ENCODE measurements around the gene XPO5. TPM values are rescaled to one million over a fixed set of nuclear protein-coding genes. Genes with fewer than 3 reads are reported as not detected.
A peak's percentile ranks its signal among the peaks of the same experiment; 100 is the strongest.

XPO5 gene
- total RNA-seq: 35.0 TPM

GRCh38 chr6:43575772-43576551 lies at the start of gene XPO5, which contains the start of gene POLH:
Gene XPO5 (minus strand): TSS chr6:43576038. CDS start chr6:43575864, 174 bp downstream.
Gene POLH (plus strand): TSS chr6:43576185. CDS start chr6:43582320, 6,135 bp downstream.
- Histone ChIP-seq H3K9ac (ENCODE audit: low read depth in 1 of 3, low read length in 3 of 3) (peak within 1 kb of the TSS; percentile 81 to 93 (median 92)), H3K4me1 (ENCODE audit: control insufficient read depth in 3 of 3, insufficient read depth in 3 of 3, low read length in 3 of 3) (peaks cover 11 to 17% (median 16%) of the 10 kb centered on the region in 3 donors), H3K9me3 (ENCODE audit: control insufficient read depth in 3 of 3, low read length in 3 of 3) (no peaks in the 10 kb centered on the region)

DNA sequence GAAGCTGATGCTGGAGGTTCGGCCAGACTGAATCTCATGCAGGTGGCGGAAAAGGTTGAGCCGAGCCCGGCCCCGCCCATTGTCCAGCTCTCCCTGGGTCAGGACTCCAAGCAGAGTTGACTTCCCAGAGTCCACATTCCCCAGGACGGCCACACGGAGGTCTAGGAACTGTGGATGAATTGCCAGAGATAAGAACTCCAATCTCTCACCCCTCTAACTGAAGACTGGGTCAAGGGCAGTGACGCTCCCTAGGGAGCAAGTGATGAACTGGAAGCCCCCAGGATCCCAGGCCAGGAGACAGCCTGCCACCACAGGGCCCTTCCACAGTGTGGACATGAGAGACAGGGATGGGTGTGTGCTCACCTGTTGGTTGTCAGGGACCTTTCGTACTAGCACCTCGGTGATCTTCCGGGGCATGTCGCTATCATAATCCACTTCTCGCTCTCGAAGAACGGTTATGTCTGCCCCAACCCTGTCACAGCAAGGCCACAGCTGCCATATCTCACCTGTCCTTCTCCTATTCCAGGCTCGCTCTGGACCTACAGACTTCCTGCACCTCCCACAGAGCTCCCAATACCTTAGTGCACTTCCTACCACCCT lies 49.7 kb upstream of the XPO5 start:
- no peak overlapping the region for H3K27ac ChIP-seq (ENCODE audit: low read depth, low read length)
- H3K27me3 ChIP-seq (ENCODE audit: control insufficient read depth in 3 of 3, insufficient read depth in 3 of 3, low read length in 3 of 3): no peaks in the 10 kb centered on the region
- peaks cover 23 to 35% (median 33%) of the 10 kb centered on the region in 3 donors for H3K4me1 ChIP-seq (ENCODE audit: control insufficient read depth in 3 of 3, insufficient read depth in 3 of 3, low read length in 3 of 3)
- H3K9me3 ChIP-seq (ENCODE audit: control insufficient read depth in 3 of 3, low read length in 3 of 3): no peaks in the 10 kb centered on the region
- peaks cover 48 to 58% (median 50%) of the 10 kb centered on the region in 3 donors for H3K36me3 ChIP-seq (ENCODE audit: control insufficient read depth in 3 of 3, insufficient read depth in 3 of 3, low read length in 3 of 3)
- no peak overlapping the region for H3K4me3 ChIP-seq (ENCODE audit: low read length in 3 of 3)
- H3K9ac ChIP-seq (ENCODE audit: low read depth in 1 of 3, low read length in 3 of 3): no peak overlapping the region

More at GRCh38 chr6:43575772-43576551, at the start of gene XPO5, which contains the start of gene POLH:
- Histone ChIP-seq H3K27ac (ENCODE audit: low read depth, low read length) (peak within 1 kb of the TSS; percentile 93), H3K4me3 (ENCODE audit: low read length in 3 of 3) (peak within 1 kb of the TSS; percentile 95 to 99 (median 98)), H3K27me3 (ENCODE audit: control insufficient read depth in 3 of 3, insufficient read depth in 3 of 3, low read length in 3 of 3) (no peaks in the 10 kb centered on the region), H3K36me3 (ENCODE audit: control insufficient read depth in 3 of 3, insufficient read depth in 3 of 3, low read length in 3 of 3) (peaks cover 9 to 17% (median 13%) of the 10 kb centered on the region in 3 donors)

DNA sequence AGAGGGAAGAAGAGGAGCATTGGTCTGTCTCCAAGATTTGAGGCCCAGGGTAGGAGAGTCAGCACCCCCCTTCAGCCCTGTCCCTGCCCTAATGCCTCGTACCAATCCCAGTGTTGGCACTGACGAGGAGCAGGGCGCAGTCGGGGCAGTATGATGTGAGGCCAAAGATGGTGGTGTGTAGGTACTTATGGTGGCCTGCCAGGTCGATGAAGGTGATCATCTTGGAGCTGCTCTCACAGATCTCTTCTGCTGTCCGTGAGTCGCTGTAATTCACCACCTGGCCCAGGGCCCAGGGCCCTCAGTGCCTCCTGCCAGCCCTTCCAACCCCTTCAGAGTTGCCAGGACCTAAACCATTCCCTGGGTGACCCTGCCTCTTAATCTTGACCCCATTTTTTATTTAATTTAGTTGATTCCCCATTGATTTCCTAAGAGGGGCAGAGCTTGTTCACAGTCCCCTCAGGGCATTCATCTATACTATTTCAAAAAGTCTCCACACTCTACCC lies 49.0 kb upstream of the XPO5 start:
- Histone ChIP-seq H3K36me3 (ENCODE audit: control insufficient read depth in 3 of 3, insufficient read depth in 3 of 3, low read length in 3 of 3) (peaks cover 51 to 62% (median 56%) of the 10 kb centered on the region in 3 donors), H3K9me3 (ENCODE audit: control insufficient read depth in 3 of 3, low read length in 3 of 3) (no peaks in the 10 kb centered on the region), H3K4me1 (ENCODE audit: control insufficient read depth in 3 of 3, insufficient read depth in 3 of 3, low read length in 3 of 3) (peaks cover 19 to 29% (median 28%) of the 10 kb centered on the region in 3 donors), H3K27me3 (ENCODE audit: control insufficient read depth in 3 of 3, insufficient read depth in 3 of 3, low read length in 3 of 3) (no peaks in the 10 kb centered on the region), H3K4me3 (ENCODE audit: low read length in 3 of 3) (no peak overlapping the region), H3K9ac (ENCODE audit: low read depth in 1 of 3, low read length in 3 of 3) (peak overlapping the region in 2 of 3 donors; percentile 20 to 45), H3K27ac (ENCODE audit: low read depth, low read length) (no peak overlapping the region)

DNA sequence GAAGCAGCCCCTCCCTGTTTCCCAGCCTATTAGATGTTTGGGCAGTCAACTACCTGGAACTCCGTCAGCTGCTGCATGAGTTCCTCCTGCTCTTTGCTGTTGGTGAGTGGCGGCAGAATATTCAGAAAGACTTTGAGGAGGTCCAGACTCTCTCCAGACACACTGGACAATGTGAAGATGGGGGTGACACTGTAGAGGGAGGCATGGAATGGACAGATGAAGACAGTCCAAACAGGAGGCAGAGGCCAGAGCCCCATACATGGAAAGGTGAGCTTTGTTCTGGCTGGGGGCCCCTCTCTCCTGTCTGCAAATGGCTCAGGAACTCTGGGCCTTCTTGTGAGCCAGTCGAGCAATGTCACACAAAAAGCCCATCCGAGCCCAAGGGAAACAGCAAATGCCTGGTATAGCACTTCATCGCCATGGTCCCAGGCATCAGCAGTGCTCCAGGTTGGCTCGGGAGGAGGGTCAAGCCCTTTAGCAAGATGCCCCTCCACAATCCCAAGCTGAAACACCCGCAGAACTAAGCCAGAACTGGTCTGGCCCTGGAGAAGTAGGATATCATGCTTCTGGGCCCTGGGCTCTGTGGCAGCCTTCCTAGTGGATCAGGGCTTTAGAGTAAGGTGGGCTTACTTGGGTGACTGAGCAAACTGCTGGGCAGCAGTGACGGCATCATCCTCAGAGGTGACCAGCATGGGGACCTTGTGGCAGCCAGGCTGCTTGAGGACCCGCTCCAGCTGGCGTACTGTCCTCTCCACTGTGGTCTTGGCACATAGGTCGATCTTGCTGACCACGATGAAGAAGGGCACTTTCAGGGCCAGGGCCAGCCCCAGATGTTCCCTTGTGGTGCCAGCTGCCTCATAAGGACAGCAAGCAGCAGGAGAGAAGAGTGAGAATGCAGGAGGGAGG lies 48.3 kb upstream of the XPO5 start:
- H3K27me3 ChIP-seq (ENCODE audit: control insufficient read depth in 3 of 3, insufficient read depth in 3 of 3, low read length in 3 of 3): no peaks in the 10 kb centered on the region
- no peaks in the 10 kb centered on the region for H3K9me3 ChIP-seq (ENCODE audit: control insufficient read depth in 3 of 3, low read length in 3 of 3)
- H3K36me3 ChIP-seq (ENCODE audit: control insufficient read depth in 3 of 3, insufficient read depth in 3 of 3, low read length in 3 of 3): peaks cover 51 to 63% (median 58%) of the 10 kb centered on the region in 3 donors
- no peak overlapping the region for H3K4me3 ChIP-seq (ENCODE audit: low read length in 3 of 3)
- H3K27ac ChIP-seq (ENCODE audit: low read depth, low read length): no peak overlapping the region
- H3K9ac ChIP-seq (ENCODE audit: low read depth in 1 of 3, low read length in 3 of 3): peak overlapping the region in 2 of 3 donors; percentile 45 to 51
- H3K4me1 ChIP-seq (ENCODE audit: control insufficient read depth in 3 of 3, insufficient read depth in 3 of 3, low read length in 3 of 3): peaks cover 19 to 25% (median 24%) of the 10 kb centered on the region in 3 donors

DNA sequence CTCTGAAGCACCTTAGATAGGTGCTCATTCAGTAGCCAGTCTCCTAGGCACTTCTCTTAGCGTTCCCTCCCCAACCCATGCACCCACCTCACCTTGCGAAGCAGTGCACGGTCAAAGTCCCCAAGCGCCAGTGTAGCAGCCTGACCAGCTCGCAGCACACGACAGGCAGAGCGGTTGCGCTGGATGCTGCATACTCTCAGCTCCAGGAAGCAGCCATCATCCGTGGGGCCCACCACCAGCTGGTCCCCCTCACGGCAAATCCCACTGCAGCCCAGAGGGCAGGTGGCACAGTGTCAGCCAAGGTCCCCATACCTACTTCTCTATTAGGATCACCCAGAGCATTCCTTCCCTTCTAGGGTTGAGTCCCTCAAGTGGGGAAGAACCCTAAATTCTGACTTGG lies 46.7 kb upstream of the XPO5 start:
- no peak overlapping the region for H3K9ac ChIP-seq (ENCODE audit: low read depth in 1 of 3, low read length in 3 of 3)
- no peaks in the 10 kb centered on the region for H3K9me3 ChIP-seq (ENCODE audit: control insufficient read depth in 3 of 3, low read length in 3 of 3)
- H3K36me3 ChIP-seq (ENCODE audit: control insufficient read depth in 3 of 3, insufficient read depth in 3 of 3, low read length in 3 of 3): peaks cover 51 to 63% (median 58%) of the 10 kb centered on the region in 3 donors
- H3K4me1 ChIP-seq (ENCODE audit: control insufficient read depth in 3 of 3, insufficient read depth in 3 of 3, low read length in 3 of 3): peaks cover 10 to 19% (median 15%) of the 10 kb centered on the region in 3 donors
- H3K27ac ChIP-seq (ENCODE audit: low read depth, low read length): no peak overlapping the region
- no peak overlapping the region for H3K4me3 ChIP-seq (ENCODE audit: low read length in 3 of 3)
- no peaks in the 10 kb centered on the region for H3K27me3 ChIP-seq (ENCODE audit: control insufficient read depth in 3 of 3, insufficient read depth in 3 of 3, low read length in 3 of 3)

DNA sequence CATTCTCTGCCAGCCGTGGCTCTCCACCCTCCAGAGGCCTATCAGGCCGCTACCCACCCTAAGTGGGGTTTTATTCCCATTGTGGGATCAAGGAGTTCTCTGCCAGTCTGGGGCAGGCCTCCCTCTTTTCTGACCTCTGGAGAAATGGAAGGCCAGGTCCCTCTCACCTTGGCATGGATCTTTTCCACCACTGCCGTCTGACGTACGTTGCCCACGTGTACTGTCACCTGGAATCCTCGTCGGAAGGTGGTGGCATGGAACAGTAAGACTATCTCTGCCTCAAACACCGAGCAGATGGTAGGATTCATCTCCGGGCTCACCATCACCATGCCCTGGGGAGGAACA lies 46.0 kb upstream of the XPO5 start:
- Histone ChIP-seq H3K9ac (ENCODE audit: low read depth in 1 of 3, low read length in 3 of 3) (no peak overlapping the region), H3K27me3 (ENCODE audit: control insufficient read depth in 3 of 3, insufficient read depth in 3 of 3, low read length in 3 of 3) (no peaks in the 10 kb centered on the region), H3K4me1 (ENCODE audit: control insufficient read depth in 3 of 3, insufficient read depth in 3 of 3, low read length in 3 of 3) (peaks cover 2 to 12% (median 8%) of the 10 kb centered on the region in 3 donors), H3K9me3 (ENCODE audit: control insufficient read depth in 3 of 3, low read length in 3 of 3) (no peaks in the 10 kb centered on the region), H3K4me3 (ENCODE audit: low read length in 3 of 3) (no peak overlapping the region), H3K36me3 (ENCODE audit: control insufficient read depth in 3 of 3, insufficient read depth in 3 of 3, low read length in 3 of 3) (peaks cover 51 to 63% (median 58%) of the 10 kb centered on the region in 3 donors), H3K27ac (ENCODE audit: low read depth, low read length) (no peak overlapping the region)

- Histone ChIP-seq H3K27ac (ENCODE audit: low read depth, low read length) (no peak overlapping the region), H3K36me3 (ENCODE audit: control insufficient read depth in 3 of 3, insufficient read depth in 3 of 3, low read length in 3 of 3) (peaks cover 51 to 62% (median 58%) of the 10 kb centered on the region in 3 donors), H3K9ac (ENCODE audit: low read depth in 1 of 3, low read length in 3 of 3) (no peak overlapping the region), H3K27me3 (ENCODE audit: control insufficient read depth in 3 of 3, insufficient read depth in 3 of 3, low read length in 3 of 3) (no peaks in the 10 kb centered on the region), H3K4me3 (ENCODE audit: low read length in 3 of 3) (no peak overlapping the region), H3K4me1 (ENCODE audit: control insufficient read depth in 3 of 3, insufficient read depth in 3 of 3, low read length in 3 of 3) (peaks cover 1 to 11% (median 4%) of the 10 kb centered on the region in 3 donors), H3K9me3 (ENCODE audit: control insufficient read depth in 3 of 3, low read length in 3 of 3) (no peaks in the 10 kb centered on the region)
Measured at GRCh38 chr6:43621078-43621835, 45.4 kb upstream of the XPO5 start.

- Histone ChIP-seq H3K9me3 (ENCODE audit: control insufficient read depth in 3 of 3, low read length in 3 of 3) (no peaks in the 10 kb centered on the region), H3K4me3 (ENCODE audit: low read length in 3 of 3) (no peak overlapping the region), H3K36me3 (ENCODE audit: control insufficient read depth in 3 of 3, insufficient read depth in 3 of 3, low read length in 3 of 3) (peaks cover 24 to 38% (median 34%) of the 10 kb centered on the region in 3 donors), H3K4me1 (ENCODE audit: control insufficient read depth in 3 of 3, insufficient read depth in 3 of 3, low read length in 3 of 3) (no peaks in the 10 kb centered on the region), H3K27ac (ENCODE audit: low read depth, low read length) (no peak overlapping the region), H3K27me3 (ENCODE audit: control insufficient read depth in 3 of 3, insufficient read depth in 3 of 3, low read length in 3 of 3) (no peaks in the 10 kb centered on the region), H3K9ac (ENCODE audit: low read depth in 1 of 3, low read length in 3 of 3) (no peak overlapping the region)
Measured at GRCh38 chr6:43616725-43617472, 41.1 kb upstream of the XPO5 start.

Data from skeletal muscle tissue (tissue), 4 donors.